ENCODE measurements around the gene OAS3.

DNA sequence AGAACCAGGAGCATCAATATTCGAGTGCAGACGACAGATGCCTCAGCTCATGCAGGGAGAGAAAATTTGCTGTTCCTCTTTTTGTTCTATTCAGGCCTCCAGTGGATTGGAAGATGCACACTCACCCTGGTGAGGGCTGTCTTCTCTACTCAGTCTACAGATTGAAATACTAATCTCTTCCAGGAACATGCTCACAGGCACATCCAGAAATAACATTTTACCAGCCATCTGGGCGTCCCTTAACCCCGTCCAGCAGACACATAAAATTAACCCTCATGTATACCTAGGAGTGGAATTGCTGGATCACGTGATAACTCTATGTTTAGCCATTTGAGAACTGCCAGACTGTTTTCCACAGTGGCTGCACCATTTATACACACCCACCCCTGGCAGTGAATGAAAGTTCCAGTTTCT is 35.6 kb downstream of the OAS3 start:
- TF ChIP-seq, protein P1, sequence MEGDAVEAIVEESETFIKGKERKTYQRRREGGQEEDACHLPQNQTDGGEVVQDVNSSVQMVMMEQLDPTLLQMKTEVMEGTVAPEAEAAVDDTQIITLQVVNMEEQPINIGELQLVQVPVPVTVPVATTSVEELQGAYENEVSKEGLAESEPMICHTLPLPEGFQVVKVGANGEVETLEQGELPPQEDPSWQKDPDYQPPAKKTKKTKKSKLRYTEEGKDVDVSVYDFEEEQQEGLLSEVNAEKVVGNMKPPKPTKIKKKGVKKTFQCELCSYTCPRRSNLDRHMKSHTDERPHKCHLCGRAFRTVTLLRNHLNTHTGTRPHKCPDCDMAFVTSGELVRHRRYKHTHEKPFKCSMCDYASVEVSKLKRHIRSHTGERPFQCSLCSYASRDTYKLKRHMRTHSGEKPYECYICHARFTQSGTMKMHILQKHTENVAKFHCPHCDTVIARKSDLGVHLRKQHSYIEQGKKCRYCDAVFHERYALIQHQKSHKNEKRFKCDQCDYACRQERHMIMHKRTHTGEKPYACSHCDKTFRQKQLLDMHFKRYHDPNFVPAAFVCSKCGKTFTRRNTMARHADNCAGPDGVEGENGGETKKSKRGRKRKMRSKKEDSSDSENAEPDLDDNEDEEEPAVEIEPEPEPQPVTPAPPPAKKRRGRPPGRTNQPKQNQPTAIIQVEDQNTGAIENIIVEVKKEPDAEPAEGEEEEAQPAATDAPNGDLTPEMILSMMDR (IDR thresholded peaks at IDR 0.05), result no peak
- no peak for TF ChIP-seq POLR2A (IDR thresholded peaks at IDR 0.05)
